HEK293T (cell line): ENCODE measurements around the gene TMPRSS3.

ENCODE experiments used
- CTCF ChIA-PET: fragments of 350-600 bp; formaldehyde crosslinking; extraction: SDS; loops from one replicate; lab custom pipeline; 2021; ENCODE audit warnings: antibody characterized with exemption, inconsistent platforms; lab: Yijun Ruan, JAX
- POLR2A ChIA-PET: fragments of 350-600 bp; formaldehyde crosslinking; extraction: SDS; loops from one replicate; lab custom pipeline; 2020; ENCODE audit warnings: antibody characterized with exemption, inconsistent platforms; lab: Yijun Ruan, JAX
- DNase-seq: peaks from one replicate; pipeline ENCODE4 v3.0.0; 2012; ENCODE audit warnings: mixed read lengths; ENCODE audit errors: extremely low spot score
- ARNT ChIP-seq: fragments of 450-650 bp; IDR thresholded peaks from 2 replicates; pipeline ENCODE4 v1.6.1; 2017; ENCODE audit warnings: mild to moderate bottlenecking
- BHLHE40 ChIP-seq: fragments of 450-650 bp; IDR thresholded peaks from 2 replicates; pipeline ENCODE4 v1.6.1; 2016; ENCODE audit warnings: mild to moderate bottlenecking, moderate library complexity, borderline replicate concordance
- CTBP1 ChIP-seq: fragments of 450-650 bp; IDR thresholded peaks from 2 replicates; pipeline ENCODE4 v1.6.1; 2016; ENCODE audit warnings: borderline replicate concordance
- ELF4 ChIP-seq: fragments of 450-650 bp; IDR thresholded peaks from 2 replicates; pipeline ENCODE4 v1.6.1; 2017; ENCODE audit warnings: antibody characterized with exemption
- FOXA1 ChIP-seq: fragments of 450-650 bp; IDR thresholded peaks from 2 replicates; pipeline ENCODE4 v1.6.1; 2016; ENCODE audit warnings: mild to moderate bottlenecking
- FOXK2 ChIP-seq: fragments of 450-650 bp; IDR thresholded peaks from 2 replicates; pipeline ENCODE4 v1.6.1; 2016; ENCODE audit warnings: mild to moderate bottlenecking
- FOXM1 ChIP-seq: fragments of 450-650 bp; IDR thresholded peaks from 2 replicates; pipeline ENCODE4 v1.6.1; 2017; ENCODE audit warnings: mild to moderate bottlenecking, borderline replicate concordance
- HDGF ChIP-seq: fragments of 450-650 bp; IDR thresholded peaks from 2 replicates; pipeline ENCODE4 v1.6.1; 2017; ENCODE audit warnings: antibody characterized with exemption, borderline replicate concordance
- L3MBTL2 ChIP-seq: fragments of 450-650 bp; conservative IDR thresholded peaks from 2 replicates; pipeline ENCODE4 v1.6.1; 2016; ENCODE audit warnings: mild to moderate bottlenecking
- LEF1 ChIP-seq: fragments of 450-650 bp; IDR thresholded peaks from 2 replicates; pipeline ENCODE4 v1.6.1; 2017; ENCODE audit warnings: mild to moderate bottlenecking, borderline replicate concordance
- NFRKB ChIP-seq: fragments of 450-650 bp; IDR thresholded peaks from 2 replicates; pipeline ENCODE4 v1.6.1; 2016; ENCODE audit warnings: mild to moderate bottlenecking, moderate library complexity
- PKNOX1 ChIP-seq: fragments of 450-650 bp; IDR thresholded peaks from 2 replicates; pipeline ENCODE4 v1.6.1; 2016
- SP1 ChIP-seq: fragments of 450-650 bp; IDR thresholded peaks from 2 replicates; pipeline ENCODE4 v1.6.1; 2017
- SUZ12 ChIP-seq: fragments of 450-650 bp; IDR thresholded peaks from 2 replicates; pipeline ENCODE4 v1.6.1; 2016; ENCODE audit warnings: mild to moderate bottlenecking
- TARDBP ChIP-seq: fragments of 450-650 bp; IDR thresholded peaks from 2 replicates; pipeline ENCODE4 v1.6.1; 2016
- ZNF384 ChIP-seq: fragments of 450-650 bp; IDR thresholded peaks from 2 replicates; pipeline ENCODE4 v1.6.1; 2016

Gene TMPRSS3

GRCh38 chr21:42440187-42440792 is 44.4 kb upstream of the TMPRSS3 start:
- TF ChIP-seq HDGF (no peak), SP1 (no peak), CTBP1 (no peak), ARNT (no peak), FOXM1 (no peak), ZNF384 (no peak), PKNOX1 (no peak), BHLHE40 (no peak), SUZ12 (no peak), FOXK2 (no peak), LEF1 (no peak), L3MBTL2 (no peak), ELF4 (no peak)
- ChIA-PET CTCF (no interaction called here), POLR2A (no interaction called here)
- DNase-seq = no peak

GRCh38 chr21:42439284-42440186 is 43.7 kb upstream of the TMPRSS3 start:
- DNase-seq = no peak
- POLR2A ChIA-PET = no interaction called here
- no peak for TF ChIP-seq SP1
- TF ChIP-seq ELF4 = no peak
- no peak for TF ChIP-seq BHLHE40
- TF ChIP-seq FOXA1 = no peak
- CTCF ChIA-PET = no interaction called here

GRCh38 chr21:42438316-42439205 is 42.7 kb upstream of the TMPRSS3 start:
- TF ChIP-seq FOXA1 = no peak
- no peak for TF ChIP-seq TARDBP
- no peak for TF ChIP-seq FOXM1
- TF ChIP-seq LEF1 = no peak
- no peak for TF ChIP-seq L3MBTL2
- no peak for TF ChIP-seq CTBP1
- TF ChIP-seq SUZ12 = no peak
- TF ChIP-seq ARNT = no peak
- no peak for TF ChIP-seq FOXK2
- TF ChIP-seq ELF4 = no peak
- TF ChIP-seq SP1 = no peak
- ChIA-PET POLR2A (no interaction called here), CTCF (no interaction called here)
- DNase-seq = no peak

GRCh38 chr21:42437786-42438185 is 41.9 kb upstream of the TMPRSS3 start:
- ChIA-PET CTCF (no interaction called here), POLR2A (no interaction called here)
- TF ChIP-seq FOXM1 = no peak
- no peak for TF ChIP-seq SP1
- TF ChIP-seq CTBP1 = no peak
- no peak for TF ChIP-seq HDGF
- no peak for TF ChIP-seq NFRKB
- no peak for TF ChIP-seq SUZ12
- no peak for DNase-seq

- CTCF ChIA-PET = no interaction called here
- POLR2A ChIA-PET = no interaction called here
- no peak for DNase-seq
- no peak for TF ChIP-seq ZNF384
- no peak for TF ChIP-seq FOXK2
Measured at GRCh38 chr21:42436914-42437313, 41.1 kb upstream of the TMPRSS3 start.

GRCh38 chr21:42435833-42436232 is 40.0 kb upstream of the TMPRSS3 start:
- POLR2A ChIA-PET = no interaction called here
- TF ChIP-seq LEF1 = no peak
- TF ChIP-seq ARNT = no peak
- no peak for TF ChIP-seq TARDBP
- TF ChIP-seq SUZ12 = no peak
- TF ChIP-seq ELF4 = no peak
- TF ChIP-seq BHLHE40 = no peak
- TF ChIP-seq HDGF = no peak
- TF ChIP-seq PKNOX1 = no peak
- no peak for TF ChIP-seq NFRKB
- TF ChIP-seq L3MBTL2 = no peak
- CTCF ChIA-PET = no interaction called here
- DNase-seq = no peak

- DNase-seq = no peak
- ChIA-PET CTCF (no interaction called here), POLR2A (no interaction called here)
- no peak for TF ChIP-seq TARDBP
- no peak for TF ChIP-seq PKNOX1
- TF ChIP-seq ELF4 = no peak
- no peak for TF ChIP-seq ZNF384
- no peak for TF ChIP-seq FOXA1
- TF ChIP-seq CTBP1 = no peak
- no peak for TF ChIP-seq NFRKB
- no peak for TF ChIP-seq LEF1
- TF ChIP-seq FOXK2 = no peak
- no peak for TF ChIP-seq ARNT
- no peak for TF ChIP-seq L3MBTL2
Measured at GRCh38 chr21:42435401-42435800, 39.5 kb upstream of the TMPRSS3 start.
